ENCODE data around the gene PDLIM5. TPM values are rescaled to one million over a fixed set of nuclear protein-coding genes. Genes with fewer than 3 reads are reported as not detected.

Gene PDLIM5
- total and polyA plus RNA-seq, 2 of the 8 experiments (the other 6 are each of a cell fraction or from before 2014, with no cell fraction given): 37.3 to 62.1 TPM

- POLR2A ChIA-PET (ENCODE audit: partially characterized antibody): no interaction called here
- Histone ChIP-seq H3K9ac (replicated peaks in 1 of 4; ENCODE audit: extremely low read depth in 1 of 4, low read depth in 3 of 4, low read length in 3 of 4) (no peak overlapping the region), H2BK5ac (ENCODE audit: low read depth, low read length) (no peak overlapping the region), H3K36me3 (ENCODE audit: control insufficient read depth in 2 of 4, insufficient read depth in 4 of 4, low read length in 3 of 4) (no peaks in the 10 kb centered on the region), H3K27ac (ENCODE audit: low read depth, low read length) (no peak overlapping the region), H3K56ac (replicated peaks; ENCODE audit: insufficient read length, low read depth, low read length) (no peak overlapping the region), H2AFZ (ENCODE audit: low read length) (no peak overlapping the region), H3K23ac (ENCODE audit: insufficient read length) (no peak overlapping the region), H3K4me1 (replicated peaks in 1 of 4; ENCODE audit: control insufficient read depth in 3 of 4, insufficient read depth in 4 of 4, low read length in 3 of 4) (peaks cover 0 to 8% (median 2%) of the 10 kb centered on the region in 4 experiments; a peak in 3 of 7 replicates), H3K79me1 (ENCODE audit: low read depth, low read length) (0 out of 2 replicates have a peak, but pooled peaks cover 2% of the 10 kb centered on the region), H3K27me3 (replicated peaks in 1 of 4; ENCODE audit: control insufficient read depth in 3 of 4, extremely low read depth in 1 of 4, insufficient read depth in 3 of 4, low read length in 3 of 4) (no peaks in the 10 kb centered on the region), H4K91ac (replicated peaks; ENCODE audit: insufficient read length, low read length) (no peak overlapping the region), H3K79me2 (ENCODE audit: control insufficient read depth in 1 of 2, insufficient read depth in 2 of 2, low read length in 2 of 2) (peaks cover 0 to 27% of the 10 kb centered on the region in 2 experiments; a peak in 2 of 4 replicates), H2BK20ac (ENCODE audit: low read length) (no peak overlapping the region), H3K4ac (replicated peaks; ENCODE audit: insufficient read length, low read depth, low read length) (no peak overlapping the region), H4K5ac (ENCODE audit: insufficient read length, low read depth, low read length) (no peak overlapping the region), H2AK5ac (ENCODE audit: low read depth, low read length) (no peak overlapping the region), H4K20me1 (replicated peaks in 1 of 2; ENCODE audit: control insufficient read depth in 1 of 2, insufficient read depth in 2 of 2, low read length in 2 of 2) (no peaks in the 10 kb centered on the region), H3K14ac (ENCODE audit: insufficient read length) (no peak overlapping the region), H2BK15ac (ENCODE audit: low read length) (no peak overlapping the region), H3K9me3 (ENCODE audit: insufficient read depth in 2 of 2, low read depth in 1 of 2, low read length in 1 of 2) (no peaks in the 10 kb centered on the region), H3K4me3 (ENCODE audit: extremely low read depth in 1 of 4, insufficient read depth in 2 of 4, low read depth in 3 of 4, low read length in 4 of 4) (no peak overlapping the region), H3K23me2 (ENCODE audit: low read depth, low read length) (no peaks in the 10 kb centered on the region), H2BK120ac (replicated peaks; ENCODE audit: low read depth, low read length) (no peak overlapping the region), H2BK12ac (ENCODE audit: low read depth, low read length) (no peak overlapping the region), H3K18ac (ENCODE audit: extremely low read depth, low read length) (no peak overlapping the region), H3K4me2 (ENCODE audit: insufficient read depth in 1 of 2, low read depth in 2 of 2, low read length in 2 of 2) (no peak overlapping the region), H4K8ac (ENCODE audit: extremely low read depth, insufficient read depth, low read length) (no peak overlapping the region)
- DNase-seq (ENCODE audit: low read depth in 1 of 2, low spot score in 2 of 2): no peak
- 81% methylated on average over 2 of the region's 2 CpGs; no CpG with 5 or more reads in 1 of the 2 experiments for WGBS, 2 experiments (ENCODE audit: extremely low coverage in 1 of 2, insufficient coverage in 1 of 2, insufficient read length in 1 of 2, insufficient replicate concordance in 2 of 2, low coverage in 1 of 2, low lambda C conversion rate in 2 of 2, missing lambda C conversion rate in 1 of 2)
- CTCF ChIA-PET (ENCODE audit: partially characterized antibody): interaction anchor here (1.2 kb wide), 1 partner anchor 73 kb away, joined by 3 read pairs; no protein-coding TSS in a partner anchor
- FAIRE-seq: no peak
- no peak for TF ChIP-seq CHD1 (IDR thresholded peaks at IDR 0.05; ENCODE audit: low read depth, low read length)
- no peak for TF ChIP-seq CREB1 (IDR thresholded peaks at IDR 0.05)
- no peak for TF ChIP-seq CTBP2 (IDR thresholded peaks at IDR 0.05; ENCODE audit: borderline replicate concordance, insufficient read depth, insufficient read length, low read length)
- TF ChIP-seq TCF12 (IDR thresholded peaks at IDR 0.05; ENCODE audit: low read depth, low read length): no peak
- no peak for TF ChIP-seq BCL11A (IDR thresholded peaks at IDR 0.05; ENCODE audit: low read depth in 2 of 2, low read length in 2 of 2)
- TF ChIP-seq CTCF (IDR thresholded peaks at IDR 0.05; ENCODE audit: control extremely low read depth in 1 of 3, insufficient read depth in 1 of 3, low read depth in 1 of 3, low read length in 3 of 3): no peak
- no peak for TF ChIP-seq CEBPB (IDR thresholded peaks at IDR 0.05; ENCODE audit: low read depth, low read length)
- TF ChIP-seq SRF (IDR thresholded peaks at IDR 0.05; ENCODE audit: low read depth, low read length): no peak
- TF ChIP-seq POLR2AphosphoS5 (IDR thresholded peaks at IDR 0.05; ENCODE audit: low read depth, low read length): no peak
- no peak for TF ChIP-seq NANOG (IDR thresholded peaks at IDR 0.05; ENCODE audit: insufficient read depth, low read depth, low read length, poor library complexity, severe bottlenecking)
- TF ChIP-seq TAF1 (IDR thresholded peaks at IDR 0.05; ENCODE audit: low read depth, low read length): no peak
- no peak for TF ChIP-seq RXRA (IDR thresholded peaks at IDR 0.05; ENCODE audit: insufficient read depth, low read depth, low read length)
Observed at GRCh38 chr4:94480362-94480951, 28.7 kb downstream of the PDLIM5 start.

Measured in H1 (cell line).